Gastroesophageal sphincter (tissue), 3 donors: Measurements from ENCODE around the gene STARD3.

ENCODE experiments used
- EP300 ChIP-seq: sonication (generic); formaldehyde crosslinking; IDR thresholded peaks from one replicate; pipeline ENCODE4 v1.6.1; 2017; ENCODE audit warnings: antibody characterized with exemption, mild to moderate bottlenecking
- POLR2A ChIP-seq, 2 donors: fragments of 450-650 bp; IDR thresholded peaks; one replicate each; pipeline ENCODE4 v1.6.1; 2017; ENCODE audit warnings: antibody characterized with exemption in 2 of 2, mild to moderate bottlenecking in 2 of 2, moderate library complexity in 1 of 2
- POLR2AphosphoS5 ChIP-seq: sonication (generic); formaldehyde crosslinking; IDR thresholded peaks from one replicate; pipeline ENCODE4 v1.6.1; 2017; ENCODE audit warnings: antibody characterized with exemption
- TF ChIP-seq, protein P1 (sequence below), 4 experiments: fragments of 200-600 bp in 2 of 4; fragments of 450-650 bp in 2 of 4; sonication (generic) in 1 of 4; IDR thresholded peaks; one replicate each; pipeline ENCODE4 v1.5.1; 2017 to 2019; ENCODE audit warnings: antibody characterized with exemption in 4 of 4, mild to moderate bottlenecking in 2 of 4, moderate library complexity in 2 of 4

- TF ChIP-seq POLR2AphosphoS5 (no peak), EP300 (no peak), POLR2A (IDR thresholded peaks at IDR 0.05) (no peak)
- TF ChIP-seq, protein P1, sequence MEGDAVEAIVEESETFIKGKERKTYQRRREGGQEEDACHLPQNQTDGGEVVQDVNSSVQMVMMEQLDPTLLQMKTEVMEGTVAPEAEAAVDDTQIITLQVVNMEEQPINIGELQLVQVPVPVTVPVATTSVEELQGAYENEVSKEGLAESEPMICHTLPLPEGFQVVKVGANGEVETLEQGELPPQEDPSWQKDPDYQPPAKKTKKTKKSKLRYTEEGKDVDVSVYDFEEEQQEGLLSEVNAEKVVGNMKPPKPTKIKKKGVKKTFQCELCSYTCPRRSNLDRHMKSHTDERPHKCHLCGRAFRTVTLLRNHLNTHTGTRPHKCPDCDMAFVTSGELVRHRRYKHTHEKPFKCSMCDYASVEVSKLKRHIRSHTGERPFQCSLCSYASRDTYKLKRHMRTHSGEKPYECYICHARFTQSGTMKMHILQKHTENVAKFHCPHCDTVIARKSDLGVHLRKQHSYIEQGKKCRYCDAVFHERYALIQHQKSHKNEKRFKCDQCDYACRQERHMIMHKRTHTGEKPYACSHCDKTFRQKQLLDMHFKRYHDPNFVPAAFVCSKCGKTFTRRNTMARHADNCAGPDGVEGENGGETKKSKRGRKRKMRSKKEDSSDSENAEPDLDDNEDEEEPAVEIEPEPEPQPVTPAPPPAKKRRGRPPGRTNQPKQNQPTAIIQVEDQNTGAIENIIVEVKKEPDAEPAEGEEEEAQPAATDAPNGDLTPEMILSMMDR (IDR thresholded peaks at IDR 0.05), result no peak
Measured at GRCh38 chr17:39593371-39593770, 43.6 kb upstream of the STARD3 start.
